NB4 (cell line): ENCODE data around the gene HIGD1C.

Source experiments
- POLR2A ChIP-seq: IDR thresholded peaks from 2 replicates; pipeline ENCODE4 v1.6.1; 2011; ENCODE audit warnings: mild to moderate bottlenecking; ENCODE audit not compliant: insufficient read length; ENCODE audit errors: extremely low read depth
- TF ChIP-seq, protein P1 (sequence below): IDR thresholded peaks from one replicate; pipeline ENCODE4 v1.5.1; 2012; ENCODE audit warnings: low read depth, low read length
- TF ChIP-seq, protein P2 (sequence below): IDR thresholded peaks from 2 replicates; pipeline ENCODE4 v1.6.1; 2011; ENCODE audit warnings: low read depth, low read length

DNA sequence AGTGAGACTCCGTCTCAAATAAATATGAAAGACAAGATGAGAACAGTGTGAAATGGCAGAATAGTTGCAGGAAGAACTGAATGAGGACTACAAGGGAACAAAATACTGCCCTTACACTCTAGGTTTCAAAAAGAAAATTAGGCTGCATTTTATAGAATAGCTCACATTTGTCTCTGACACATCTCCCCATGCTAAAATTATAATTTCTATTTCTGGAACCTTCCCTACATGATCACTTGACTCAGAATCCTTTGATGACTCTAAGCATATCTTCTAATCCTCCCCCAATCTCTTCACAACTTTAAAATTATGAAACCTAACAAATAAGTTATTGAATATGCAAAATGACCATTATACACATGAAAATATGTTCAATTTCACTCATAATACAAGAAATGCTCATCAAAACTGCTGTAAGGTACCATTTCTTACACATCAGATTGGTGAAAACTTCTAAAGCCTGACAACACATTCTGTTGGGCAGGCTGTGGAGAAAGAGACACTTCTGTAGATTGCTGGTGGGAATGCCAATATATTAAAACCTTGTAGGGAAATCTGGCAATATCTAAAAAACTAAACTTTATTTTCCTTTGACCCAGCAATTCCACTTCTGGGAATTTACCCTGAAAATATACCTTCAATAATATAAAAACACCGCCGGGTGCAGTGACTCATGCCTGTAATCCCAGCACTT, 4.3 kb upstream of the HIGD1C start:
- TF ChIP-seq, protein P1, sequence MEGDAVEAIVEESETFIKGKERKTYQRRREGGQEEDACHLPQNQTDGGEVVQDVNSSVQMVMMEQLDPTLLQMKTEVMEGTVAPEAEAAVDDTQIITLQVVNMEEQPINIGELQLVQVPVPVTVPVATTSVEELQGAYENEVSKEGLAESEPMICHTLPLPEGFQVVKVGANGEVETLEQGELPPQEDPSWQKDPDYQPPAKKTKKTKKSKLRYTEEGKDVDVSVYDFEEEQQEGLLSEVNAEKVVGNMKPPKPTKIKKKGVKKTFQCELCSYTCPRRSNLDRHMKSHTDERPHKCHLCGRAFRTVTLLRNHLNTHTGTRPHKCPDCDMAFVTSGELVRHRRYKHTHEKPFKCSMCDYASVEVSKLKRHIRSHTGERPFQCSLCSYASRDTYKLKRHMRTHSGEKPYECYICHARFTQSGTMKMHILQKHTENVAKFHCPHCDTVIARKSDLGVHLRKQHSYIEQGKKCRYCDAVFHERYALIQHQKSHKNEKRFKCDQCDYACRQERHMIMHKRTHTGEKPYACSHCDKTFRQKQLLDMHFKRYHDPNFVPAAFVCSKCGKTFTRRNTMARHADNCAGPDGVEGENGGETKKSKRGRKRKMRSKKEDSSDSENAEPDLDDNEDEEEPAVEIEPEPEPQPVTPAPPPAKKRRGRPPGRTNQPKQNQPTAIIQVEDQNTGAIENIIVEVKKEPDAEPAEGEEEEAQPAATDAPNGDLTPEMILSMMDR, result no peak
- TF ChIP-seq POLR2A, result no peak
- TF ChIP-seq, protein P2, sequence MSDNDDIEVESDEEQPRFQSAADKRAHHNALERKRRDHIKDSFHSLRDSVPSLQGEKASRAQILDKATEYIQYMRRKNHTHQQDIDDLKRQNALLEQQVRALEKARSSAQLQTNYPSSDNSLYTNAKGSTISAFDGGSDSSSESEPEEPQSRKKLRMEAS, result no peak
